Stimulated activated CD4-positive, alpha-beta T cell treated with anti-CD3 and anti-CD28 coated beads, Interleukin-2, amount 100 ng/mL, for 48 hours (primary cell): ENCODE measurements around the gene IGFL1.
"Not testable (repeated sequence)": the region's sequence is repeated elsewhere in the genome, so short reads cannot be mapped to it uniquely, and the experiment has no call there.

Experiments
- DNase-seq, 2 donors: peaks; one replicate each; pipeline ENCODE4 v3.0.0-alpha.2; 2020

Gene IGFL1

DNA sequence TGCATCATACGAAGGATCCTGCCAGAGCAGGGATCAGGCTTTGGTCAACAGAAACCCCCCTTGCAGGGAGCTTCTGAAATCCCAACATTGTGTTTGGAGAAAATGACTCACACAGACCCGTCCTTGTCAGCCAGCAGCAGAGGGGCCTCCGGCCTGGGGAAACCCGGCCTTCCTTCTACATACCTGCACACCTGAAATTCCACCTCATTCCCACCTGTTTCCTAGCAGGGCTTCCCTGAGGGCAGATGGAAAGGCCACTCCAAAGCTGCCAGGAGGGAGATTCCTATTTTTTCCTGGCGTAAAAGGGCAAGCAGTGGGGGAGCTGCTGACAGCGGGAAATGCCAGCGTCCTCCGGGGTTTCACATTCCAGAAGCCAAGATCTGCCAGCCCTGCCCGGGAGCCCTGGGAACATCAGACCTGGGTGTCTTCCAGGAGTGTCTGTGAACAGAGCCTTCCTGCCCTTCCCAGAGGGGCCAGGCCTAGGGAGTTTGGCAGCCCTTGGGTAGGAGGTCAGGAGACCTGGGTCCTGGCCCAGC, 3.0 kb upstream of the IGFL1 start:
- DNase-seq, result no peak

DNA sequence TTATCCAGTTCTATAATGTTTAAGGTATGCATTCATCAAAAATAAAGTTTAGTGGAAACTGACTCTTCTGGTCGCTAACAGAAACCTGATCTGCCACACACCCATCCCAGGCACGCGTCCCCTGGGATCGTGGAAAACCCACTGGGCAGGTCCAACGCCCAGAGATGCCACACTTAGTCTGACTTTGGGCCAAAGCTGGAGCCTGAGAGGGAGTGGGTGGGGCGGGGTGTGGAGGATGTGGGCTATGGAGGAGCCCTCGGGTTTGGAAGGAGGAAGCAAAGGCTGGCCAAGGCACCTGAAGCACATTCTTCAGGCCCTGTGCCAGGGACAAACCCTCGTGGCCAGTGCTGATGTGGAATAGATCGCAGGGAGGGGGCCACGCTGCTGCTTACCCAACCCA, 2.5 kb downstream of the IGFL1 start:
- DNase-seq, result no peak

DNA sequence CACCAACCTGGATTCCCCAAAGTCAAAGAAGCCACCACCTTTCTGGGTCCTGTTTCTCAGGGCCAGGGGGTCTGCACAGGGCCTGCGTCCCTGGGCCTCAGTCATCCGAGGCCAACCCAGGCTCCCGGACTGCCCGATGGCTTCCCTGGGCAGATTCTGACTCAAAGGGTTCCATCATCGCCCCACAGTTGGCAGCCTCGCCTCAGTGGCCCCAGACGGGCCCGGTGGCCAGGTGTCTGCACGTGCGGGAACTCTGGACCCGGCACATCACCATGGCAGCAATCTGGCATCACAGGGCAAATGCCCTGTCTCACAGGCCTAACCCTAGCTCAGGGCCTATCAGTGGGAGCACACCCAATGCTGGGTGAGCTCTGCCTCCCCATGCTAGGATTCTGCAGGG, 2.9 kb downstream of the IGFL1 start:
- no peak for DNase-seq

DNA sequence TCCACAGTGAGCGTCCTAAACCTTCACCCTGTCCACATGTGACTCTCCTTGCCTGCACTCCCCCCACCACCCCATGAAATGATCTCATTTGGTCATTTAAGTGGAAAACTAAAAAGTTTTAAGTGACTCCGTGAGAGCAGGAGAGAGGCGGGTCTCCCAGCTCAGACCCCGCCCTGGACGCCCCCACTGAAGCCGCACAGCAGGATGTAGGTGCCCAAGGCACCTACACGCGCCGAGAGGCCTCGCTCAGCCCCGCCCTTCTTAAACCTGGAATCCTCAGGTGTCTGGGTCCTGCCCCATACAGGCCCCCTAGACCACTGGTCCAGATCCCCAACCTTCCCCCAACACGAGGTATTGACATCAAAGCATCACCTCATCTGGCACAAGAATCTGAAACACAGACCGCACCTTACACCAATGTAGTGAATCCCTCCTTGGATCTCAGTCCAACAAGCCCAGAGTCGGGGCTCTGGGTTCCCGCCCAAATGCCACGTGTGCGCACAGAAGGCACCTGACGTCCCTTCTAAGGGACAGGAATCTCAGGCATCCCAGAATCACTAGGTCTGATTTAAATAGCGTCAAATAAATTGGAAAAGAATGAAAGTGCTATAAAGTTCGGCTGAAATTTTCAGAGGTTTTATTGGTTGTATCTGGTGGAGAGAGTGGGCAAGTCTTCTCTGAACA, 3.5 kb downstream of the IGFL1 start:
- DNase-seq, result no peak

DNA sequence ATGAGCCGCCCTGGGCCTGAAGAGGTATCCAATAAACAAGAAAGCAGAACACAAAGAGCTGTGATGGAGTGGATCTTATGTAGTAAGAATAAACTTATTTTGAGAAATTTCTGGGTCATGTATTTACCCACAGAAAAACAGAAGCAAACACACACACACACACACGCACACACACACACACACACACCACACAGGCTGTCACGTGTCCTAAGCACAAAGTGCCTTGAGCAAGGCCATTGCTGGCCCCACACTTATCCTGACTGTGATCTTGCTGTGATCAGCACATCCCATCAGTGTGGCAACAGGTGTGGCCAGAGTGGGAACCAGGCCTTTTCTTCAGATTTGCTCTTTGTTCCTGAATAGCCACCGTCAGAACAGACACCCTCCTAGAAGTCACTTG, 4.3 kb downstream of the IGFL1 start:
- not testable (repeated sequence) for DNase-seq

DNA sequence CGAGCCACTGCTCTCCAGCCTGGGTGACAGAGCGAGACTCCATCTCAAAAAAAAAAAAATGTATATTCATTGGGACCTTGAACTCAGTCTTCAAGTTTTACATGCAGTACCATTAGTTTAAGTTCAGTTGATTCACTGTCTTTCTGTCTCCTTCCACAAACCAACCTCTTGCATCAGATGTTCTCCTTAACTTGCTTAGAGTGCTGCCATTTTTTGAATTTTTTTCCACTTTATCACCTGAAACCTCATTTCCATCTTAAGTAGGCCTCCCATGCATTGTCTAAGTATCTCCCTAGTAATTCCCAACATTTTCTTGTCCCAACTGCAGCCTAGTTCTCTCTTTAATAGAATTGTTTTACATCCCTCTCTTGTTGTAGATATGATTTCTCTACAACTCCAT, 8.6 kb downstream of the IGFL1 start:
- not testable (repeated sequence) for DNase-seq

DNA sequence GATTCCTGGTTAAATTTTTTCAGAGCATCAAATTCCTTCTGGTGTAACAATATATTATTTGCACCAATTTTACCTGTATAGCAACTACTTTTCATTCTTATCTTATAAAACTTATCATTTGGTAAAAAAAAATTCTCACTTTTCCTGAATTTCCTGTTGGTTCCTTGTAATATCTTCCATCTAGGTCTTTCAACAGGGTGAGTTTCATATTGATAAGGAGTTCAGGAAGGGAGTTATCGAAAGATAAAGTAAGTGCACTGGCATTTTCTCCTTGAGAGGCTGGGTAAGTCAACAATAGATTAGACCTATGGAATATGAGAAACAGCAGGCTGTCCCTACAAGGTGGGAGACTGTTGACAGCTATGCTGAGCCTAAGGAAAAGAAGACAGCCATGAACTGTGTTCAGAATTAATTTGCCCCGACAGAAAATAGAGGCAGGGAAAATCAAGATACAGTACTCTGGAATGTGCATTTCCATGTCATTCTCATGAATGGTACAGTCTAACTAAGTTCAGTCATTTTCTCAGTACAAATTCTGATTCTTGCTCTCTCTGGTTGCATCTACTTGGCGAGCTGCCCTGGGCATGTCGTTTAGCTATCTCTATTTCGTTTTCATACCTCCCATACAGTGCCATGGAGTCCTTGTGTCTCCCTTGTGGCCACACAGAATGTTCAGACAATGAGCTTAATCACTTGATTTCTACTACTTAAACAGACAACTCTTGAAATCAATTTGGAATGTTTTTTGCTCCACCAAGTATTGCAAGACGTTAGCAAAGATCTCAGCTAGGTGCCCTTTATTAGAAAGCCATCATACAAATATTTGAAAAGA, 9.9 kb downstream of the IGFL1 start:
- no peak for DNase-seq

DNA sequence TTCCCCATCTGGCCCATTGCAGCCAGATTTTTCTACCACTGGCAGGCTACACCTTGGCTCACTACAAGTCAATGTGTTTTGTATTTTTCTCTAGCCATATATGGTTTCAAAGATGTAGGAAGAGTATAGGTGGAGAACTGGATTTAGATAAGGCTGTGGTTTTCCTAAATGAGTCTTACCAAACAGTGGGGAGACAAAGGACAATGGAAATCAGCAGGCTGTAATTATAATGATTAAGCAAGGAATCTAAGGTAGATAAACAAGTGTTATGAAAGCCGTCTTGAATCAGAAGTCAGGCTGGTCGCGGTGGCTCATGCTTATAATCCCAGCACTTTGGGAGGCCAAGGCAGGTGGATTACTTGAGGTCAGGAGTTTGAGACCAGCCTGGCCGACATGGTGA, 11.2 kb downstream of the IGFL1 start:
- DNase-seq, result no peak

DNA sequence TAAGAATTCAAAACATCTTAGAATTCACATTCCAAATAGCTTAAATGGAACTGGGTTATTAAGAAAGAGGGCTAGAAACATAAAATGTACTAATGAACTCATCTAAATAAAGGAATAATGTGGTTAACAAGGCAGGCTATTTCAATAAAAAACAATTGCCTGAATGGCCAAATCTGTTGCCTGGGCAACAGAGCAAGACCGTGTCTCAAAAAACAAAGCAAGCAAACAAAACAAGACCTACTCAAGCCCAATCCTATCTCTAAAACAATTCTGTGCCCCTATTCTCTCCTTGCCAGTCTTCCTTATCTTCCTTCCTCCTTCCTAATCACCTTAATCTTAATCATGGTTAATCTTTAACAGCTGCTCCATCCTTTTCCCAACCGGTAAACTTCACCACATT, 12.1 kb downstream of the IGFL1 start:
- DNase-seq, result no peak

DNA sequence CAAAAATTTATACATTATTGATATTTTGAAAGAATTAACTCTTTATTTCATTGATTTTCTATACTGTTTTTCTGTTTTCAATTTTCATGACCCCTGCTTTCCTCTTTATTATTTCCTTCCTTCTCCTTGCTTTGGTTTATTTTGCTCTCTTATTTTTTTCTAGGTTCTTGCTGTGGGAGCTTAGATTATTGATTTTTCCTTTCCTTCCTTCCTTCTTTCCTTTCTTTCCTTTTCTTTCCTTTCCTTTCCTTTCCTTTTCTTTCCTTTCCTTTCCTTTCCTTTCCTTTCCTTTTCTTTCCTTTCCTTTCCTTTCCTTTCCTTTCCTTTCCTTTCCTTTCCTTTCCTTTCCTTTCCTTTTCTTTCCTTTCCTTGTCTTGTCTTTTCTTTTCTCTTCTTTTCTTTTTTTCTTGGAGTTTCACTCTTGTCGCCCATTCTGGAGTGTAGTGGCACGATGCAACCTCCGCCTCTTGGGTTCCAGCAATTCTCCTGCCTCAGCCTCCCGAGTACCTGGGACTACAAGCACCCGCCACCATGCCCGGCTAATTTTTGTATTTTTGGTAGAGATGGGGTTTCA, 13.6 kb downstream of the IGFL1 start:
- not testable (repeated sequence) for DNase-seq

DNA sequence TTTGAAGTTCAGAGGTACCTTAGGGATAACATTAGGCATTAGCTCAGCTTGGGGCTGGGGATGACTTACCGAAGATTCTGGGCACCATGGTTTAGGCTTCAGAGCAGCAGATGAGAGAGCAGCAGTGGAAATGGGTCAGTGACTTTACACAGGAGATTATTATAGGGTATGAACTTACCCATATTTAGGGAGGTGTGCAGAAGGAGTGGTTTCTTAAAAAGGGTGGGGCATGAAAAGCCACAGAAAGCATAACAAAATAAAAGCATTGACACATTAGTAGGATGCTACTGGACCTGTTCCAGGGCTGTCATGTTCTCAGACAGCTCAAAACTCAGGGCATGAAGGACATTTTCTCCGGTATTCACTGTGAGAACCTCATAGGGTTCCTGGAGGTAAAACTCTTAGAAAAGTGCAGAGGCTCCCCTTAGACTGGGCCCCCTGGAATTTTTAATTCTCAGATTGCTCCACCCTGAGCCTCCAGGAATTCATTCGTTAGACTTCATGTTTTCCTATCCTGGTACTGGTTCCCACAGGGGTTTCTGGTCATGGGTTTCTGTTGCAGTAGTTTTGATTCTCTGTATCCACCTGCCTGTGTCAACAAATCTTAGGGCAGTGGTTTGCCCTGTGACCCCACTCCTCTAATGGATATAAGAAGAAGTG, 20.7 kb downstream of the IGFL1 start:
- no peak for DNase-seq

DNA sequence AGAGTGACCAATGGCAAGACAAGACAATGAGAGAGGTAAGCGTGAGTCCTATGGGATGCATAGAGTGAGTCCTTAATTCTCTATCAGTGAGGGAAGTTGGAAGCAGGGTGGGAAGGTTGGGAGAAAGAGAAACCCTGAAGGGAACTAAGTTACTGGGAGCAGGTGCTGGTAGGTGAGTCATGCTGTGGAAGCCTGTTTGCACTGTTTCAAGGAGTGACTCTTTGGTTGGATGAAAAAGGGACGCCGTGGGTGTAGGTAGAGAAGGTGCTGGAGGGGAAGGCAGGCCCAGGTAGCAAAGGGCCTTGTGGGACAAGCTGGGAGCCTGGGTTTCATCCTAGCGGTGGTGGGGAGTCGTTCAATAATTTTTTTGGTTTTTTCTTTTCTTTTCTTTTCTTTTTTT, 21.9 kb downstream of the IGFL1 start:
- DNase-seq, result no peak

DNA sequence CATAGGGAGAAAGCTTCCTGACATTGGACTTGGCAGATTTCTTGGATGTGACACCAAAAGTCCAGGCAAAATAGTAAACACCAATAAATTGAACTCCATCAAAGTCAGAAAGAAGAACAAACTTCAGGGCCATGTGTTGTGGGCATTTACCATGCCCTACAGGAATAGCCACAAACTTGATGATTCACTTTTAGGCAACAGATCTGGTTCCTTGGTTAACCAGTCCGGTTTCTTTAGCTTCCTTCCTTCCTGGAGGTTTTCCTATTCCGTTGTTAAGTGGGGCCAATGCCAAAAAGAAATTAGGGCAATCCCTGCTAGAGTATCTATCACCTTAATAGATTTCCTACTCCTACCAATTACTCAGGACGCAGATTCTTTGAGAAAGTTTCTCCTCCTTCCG, 25.2 kb downstream of the IGFL1 start:
- DNase-seq, result no peak

DNA sequence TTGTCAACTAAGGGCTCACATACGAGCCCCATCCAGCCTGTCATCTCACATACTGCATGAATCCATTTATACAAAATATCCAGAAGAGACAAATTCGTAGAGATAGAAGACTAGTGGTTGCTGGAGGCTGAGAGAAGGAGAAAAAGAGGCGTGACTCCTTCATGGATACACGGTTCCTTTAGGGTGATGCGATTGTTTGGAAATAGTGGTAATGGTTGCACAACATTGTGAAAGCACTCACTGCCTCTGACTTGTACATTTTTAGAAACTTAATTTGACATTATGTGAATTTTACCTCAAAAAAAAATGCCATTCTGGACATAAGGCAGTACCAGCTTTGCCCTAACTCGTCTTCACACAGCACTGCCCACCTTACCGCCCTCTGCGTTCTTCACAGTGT, 27.3 kb downstream of the IGFL1 start:
- no peak for DNase-seq

DNA sequence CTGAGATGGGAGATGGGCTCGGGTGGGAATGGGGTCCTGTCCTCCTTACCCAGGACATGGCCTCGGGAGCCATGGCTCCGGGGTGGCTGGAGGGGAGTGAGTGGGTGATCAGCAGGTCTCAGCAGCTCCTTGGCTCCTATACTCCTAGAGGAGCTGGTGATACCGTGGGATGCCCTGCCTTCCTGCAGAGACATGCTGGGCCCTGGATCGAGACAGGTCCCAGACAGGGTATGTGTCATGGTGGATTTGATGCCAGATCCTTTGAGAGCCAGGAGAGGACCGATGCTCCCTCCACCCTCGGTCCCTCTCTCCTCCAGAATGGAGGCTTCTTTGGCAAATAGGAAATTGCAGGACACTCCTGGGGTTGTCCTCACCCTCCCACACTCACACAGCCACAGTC, 32.0 kb downstream of the IGFL1 start:
- not testable (repeated sequence) for DNase-seq

DNA sequence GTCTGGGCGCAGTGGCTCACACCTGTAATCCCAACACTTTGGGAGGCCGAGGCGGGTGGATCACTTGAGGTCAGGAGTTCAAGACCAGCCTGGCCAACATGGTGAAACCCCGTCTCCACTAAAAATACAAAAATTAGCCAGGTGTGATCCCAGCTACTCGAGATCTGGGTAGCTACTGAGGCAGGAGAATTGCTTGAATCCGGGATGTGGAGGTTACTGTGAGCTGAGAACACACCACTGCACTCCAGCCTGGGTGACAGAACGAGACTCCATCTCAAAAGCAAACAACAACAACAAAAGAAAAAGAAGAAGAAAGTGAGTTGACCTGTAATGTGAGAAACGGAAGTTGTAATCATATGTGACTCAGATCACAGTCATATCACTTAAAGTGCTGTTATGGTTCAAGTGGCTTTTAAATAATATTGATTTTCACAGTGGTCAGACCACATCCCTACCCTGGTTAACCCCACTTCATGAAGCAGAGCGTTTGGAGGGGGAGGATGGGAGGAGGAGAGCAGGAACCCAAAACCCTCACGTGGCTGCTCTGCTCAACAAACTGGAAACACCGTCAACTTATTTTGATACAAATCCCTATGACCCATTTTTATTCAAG, 33.2 kb downstream of the IGFL1 start:
- peak; percentile 51 to 53 for DNase-seq

DNA sequence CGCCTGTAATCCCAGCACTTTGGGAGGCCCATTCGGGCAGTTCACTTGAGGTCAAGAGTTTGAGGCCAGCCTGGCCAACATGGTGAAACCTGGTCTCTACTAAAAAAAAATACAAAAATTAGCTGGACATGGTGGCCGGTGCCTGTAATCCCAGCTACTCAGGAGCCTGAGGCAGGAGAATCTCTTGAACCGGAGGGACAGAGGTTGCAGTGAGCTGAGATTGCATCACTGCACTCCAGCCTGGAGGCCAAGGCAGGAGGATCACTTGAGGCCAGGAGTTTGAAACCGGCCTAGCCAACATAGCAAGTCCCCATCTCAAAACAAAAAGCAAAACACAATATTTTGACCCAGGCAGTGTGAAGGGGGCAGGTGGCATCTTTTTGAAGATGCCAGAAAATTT, 35.3 kb downstream of the IGFL1 start:
- DNase-seq, result not testable (repeated sequence)

DNA sequence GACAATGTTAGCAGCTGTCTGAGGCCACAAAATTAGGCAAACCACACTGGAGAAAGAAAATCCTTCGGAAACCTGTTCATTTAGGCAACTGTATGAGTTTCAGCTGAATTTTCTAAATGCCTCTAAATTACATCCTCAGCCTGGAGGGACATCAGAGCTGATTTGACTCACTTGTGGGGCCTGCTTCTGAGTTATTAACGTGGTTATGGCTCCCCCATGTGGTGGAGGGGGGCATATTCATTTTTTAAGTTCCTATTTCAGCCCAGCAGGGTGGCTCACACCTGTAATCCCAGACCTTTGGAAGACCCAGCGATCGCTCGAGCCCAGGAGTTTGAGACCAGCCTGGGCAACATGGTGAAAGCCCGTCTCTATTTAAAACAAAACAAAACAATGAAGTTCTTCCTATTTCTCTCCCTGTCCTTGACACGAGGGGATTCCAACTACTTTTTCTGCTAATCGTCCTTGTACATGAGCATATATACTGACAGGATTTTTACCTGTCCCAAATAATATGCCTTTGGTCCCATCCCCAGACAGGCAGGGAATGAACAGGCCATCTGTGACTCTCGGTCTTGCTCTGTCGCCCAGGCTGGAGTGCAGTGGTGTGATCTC, 35.8 kb downstream of the IGFL1 start:
- peak; percentile 69 to 72 for DNase-seq

DNA sequence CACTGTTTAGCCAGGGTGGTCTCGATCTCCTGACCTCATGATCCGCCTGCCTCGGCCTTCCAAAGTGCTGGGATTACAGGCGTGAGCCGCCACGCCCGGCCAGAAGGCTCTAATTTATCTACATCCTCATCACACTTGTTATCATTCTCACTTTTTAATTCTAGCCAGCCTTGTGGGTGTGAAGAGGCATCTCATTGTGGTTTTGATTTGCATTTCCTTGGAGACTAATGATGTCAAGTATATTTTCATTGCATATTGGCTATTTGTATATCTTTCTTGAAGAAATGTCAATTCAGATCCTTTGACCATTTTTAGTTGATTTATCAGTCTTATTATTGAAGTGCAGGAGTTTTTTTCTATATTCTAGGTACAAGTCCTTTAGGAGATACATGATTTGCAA, 39.6 kb downstream of the IGFL1 start:
- no peak for DNase-seq

DNA sequence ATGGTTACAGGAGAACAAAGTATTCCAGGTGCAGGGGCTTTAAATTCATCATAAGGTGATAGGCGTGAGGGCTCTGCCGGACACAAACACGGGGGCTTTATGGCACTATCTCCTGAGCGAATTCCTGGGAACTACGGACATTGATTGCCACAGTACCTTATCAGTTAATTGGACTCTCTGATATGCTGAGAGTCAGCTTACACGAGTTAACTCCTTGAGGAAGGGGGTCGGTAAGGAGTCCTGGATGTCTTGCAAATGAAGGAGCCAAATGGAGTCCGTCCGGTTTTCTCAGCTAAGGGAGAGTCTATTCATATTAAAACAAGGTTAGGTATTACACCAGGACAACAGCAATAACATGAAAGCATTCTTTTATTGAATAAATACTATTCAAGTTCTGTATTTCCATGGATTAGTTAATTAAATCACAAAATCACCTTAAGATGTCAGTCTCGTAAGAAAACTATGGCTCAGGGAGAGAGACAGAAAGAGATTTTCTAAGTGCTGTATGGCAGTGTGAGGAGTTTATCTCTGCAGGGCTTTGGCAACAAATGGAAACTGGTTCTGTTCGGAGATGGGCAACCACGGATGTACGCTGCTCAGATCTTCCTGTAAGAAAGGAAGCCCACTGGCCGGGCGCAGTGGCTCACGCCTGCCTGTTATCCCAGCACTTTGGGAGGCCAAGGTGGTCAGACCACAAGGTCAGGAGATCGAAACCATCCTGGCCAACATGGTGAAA, 41.1 kb downstream of the IGFL1 start:
- DNase-seq, result no peak

DNA sequence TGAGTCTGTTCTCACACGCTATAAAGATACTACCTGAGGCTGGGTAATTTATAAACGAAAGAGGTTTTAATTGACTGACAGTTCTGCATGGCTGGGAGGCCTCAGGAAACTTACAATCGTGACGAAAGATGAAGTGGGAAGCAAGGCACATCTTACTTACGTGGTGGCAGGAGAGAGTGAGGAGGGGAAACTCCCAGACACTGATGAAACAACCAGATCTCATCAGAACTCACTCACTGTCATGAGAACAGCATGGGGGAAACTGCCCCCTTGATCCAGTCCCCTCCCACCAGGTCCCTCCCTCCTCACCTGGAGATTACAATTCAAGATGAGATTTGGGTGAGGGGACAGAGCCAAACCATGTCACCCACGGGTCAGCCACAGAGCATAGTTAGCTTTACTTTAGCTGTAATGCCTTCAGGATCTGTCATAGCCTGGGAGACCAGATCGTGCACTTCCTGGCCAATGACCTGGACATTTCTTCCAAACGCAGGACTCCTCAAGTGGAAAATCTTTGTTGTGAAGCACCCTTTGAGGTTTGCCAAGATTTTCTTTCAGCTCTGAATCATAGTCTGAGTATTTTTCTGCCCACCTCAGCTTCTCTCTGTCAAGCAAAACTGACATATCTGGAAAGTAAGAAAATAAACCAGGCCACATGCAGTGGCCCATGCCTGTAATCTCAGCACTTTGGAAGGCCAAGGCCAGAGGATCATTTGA, 42.1 kb downstream of the IGFL1 start:
- peak in 1 of 2 donors; percentile 3 for DNase-seq
